ENCODE measurements around the gene CEP128. TPM values are rescaled to one million over a fixed set of nuclear protein-coding genes. Genes with fewer than 3 reads are reported as not detected.

CEP128 gene
- total RNA-seq, 1 donor = 8.2 TPM

- H3K4me3 ChIP-seq (ENCODE audit: low read depth, low read length) = no peak overlapping the region
- TF ChIP-seq CTCF (IDR thresholded peaks at IDR 0.05; ENCODE audit: insufficient read depth, low read depth, low read length) = no peak
- no peak for DNase-seq (ENCODE audit: low read depth)
Measured at GRCh38 chr14:80705241-80705980, 236.1 kb downstream of the CEP128 start.

DNA sequence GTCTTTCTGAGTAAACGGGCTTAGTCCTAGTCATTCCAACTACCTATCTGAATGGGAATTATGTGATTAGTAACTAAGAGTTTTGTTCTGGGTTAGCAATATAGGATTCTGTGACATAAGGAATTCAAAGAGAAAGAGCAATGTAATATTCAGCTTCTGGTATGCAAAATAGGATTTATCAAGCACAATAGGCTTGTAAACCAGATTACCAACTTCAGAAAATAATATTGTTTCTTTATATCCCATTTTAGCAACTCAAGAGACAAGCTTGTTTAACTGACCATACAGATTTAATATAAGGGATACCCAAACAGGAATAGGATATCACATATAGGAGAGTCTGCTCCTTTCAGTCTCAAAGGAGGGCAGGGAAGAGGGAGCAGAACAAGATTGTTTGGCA lies 240.9 kb downstream of the CEP128 start:
- DNase-seq (ENCODE audit: low read depth) = no peak
- H3K4me3 ChIP-seq (ENCODE audit: low read depth, low read length) = no peak overlapping the region
- TF ChIP-seq CTCF (IDR thresholded peaks at IDR 0.05; ENCODE audit: insufficient read depth, low read depth, low read length) = no peak

- DNase-seq (ENCODE audit: low read depth) = no peak
- no peak for TF ChIP-seq CTCF (IDR thresholded peaks at IDR 0.05; ENCODE audit: insufficient read depth, low read depth, low read length)
- H3K4me3 ChIP-seq (ENCODE audit: low read depth, low read length) = no peak overlapping the region
Measured at GRCh38 chr14:80699861-80700260, 241.7 kb downstream of the CEP128 start.

DNA sequence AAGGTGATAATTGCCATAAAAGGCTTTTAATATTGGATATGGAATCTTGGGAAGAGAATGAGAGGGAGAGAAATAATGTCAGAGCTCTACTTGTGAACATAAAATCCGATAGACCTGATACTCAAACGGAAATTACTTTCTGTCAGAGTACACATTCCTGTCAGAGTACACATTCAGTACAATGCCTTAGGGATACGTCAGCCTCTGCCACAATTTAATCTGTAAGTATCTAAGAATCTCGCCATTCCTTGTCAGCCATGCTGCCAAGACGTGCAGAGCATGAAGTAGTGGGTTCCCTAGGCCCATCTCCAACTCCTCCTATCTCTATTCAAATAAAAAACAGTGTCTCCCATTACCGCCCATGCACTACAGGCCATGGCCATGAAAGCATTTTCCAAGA lies 242.6 kb downstream of the CEP128 start:
- no peak for TF ChIP-seq CTCF (IDR thresholded peaks at IDR 0.05; ENCODE audit: insufficient read depth, low read depth, low read length)
- DNase-seq (ENCODE audit: low read depth) = no peak
- H3K4me3 ChIP-seq (ENCODE audit: low read depth, low read length) = no peak overlapping the region

DNA sequence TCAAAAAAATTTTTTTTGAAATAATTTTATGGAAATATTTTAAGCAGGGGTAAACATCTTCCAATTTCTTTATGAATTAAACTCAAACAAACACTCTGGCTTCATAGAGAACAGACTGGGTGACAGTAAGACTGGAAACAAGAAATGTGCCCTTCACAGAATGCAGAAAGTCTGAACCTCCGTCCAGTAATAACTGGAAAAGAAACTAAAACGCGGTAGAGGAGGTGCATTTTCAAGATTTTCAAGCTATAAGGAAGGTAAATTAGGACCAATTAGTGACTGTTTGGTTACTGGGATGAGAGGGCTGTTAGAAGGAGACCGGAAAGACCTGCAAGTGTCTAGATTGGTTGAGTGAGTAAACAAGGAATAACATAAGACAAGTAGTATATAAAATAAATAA lies 245.7 kb downstream of the CEP128 start:
- H3K4me3 ChIP-seq (ENCODE audit: low read depth, low read length) = no peak overlapping the region
- DNase-seq (ENCODE audit: low read depth) = no peak
- no peak for TF ChIP-seq CTCF (IDR thresholded peaks at IDR 0.05; ENCODE audit: insufficient read depth, low read depth, low read length)

GRCh38 chr14:80692903-80693302 lies 248.6 kb downstream of the CEP128 start:
- TF ChIP-seq CTCF (IDR thresholded peaks at IDR 0.05; ENCODE audit: insufficient read depth, low read depth, low read length) = no peak
- no peak overlapping the region for H3K4me3 ChIP-seq (ENCODE audit: low read depth, low read length)
- DNase-seq (ENCODE audit: low read depth) = no peak

DNA sequence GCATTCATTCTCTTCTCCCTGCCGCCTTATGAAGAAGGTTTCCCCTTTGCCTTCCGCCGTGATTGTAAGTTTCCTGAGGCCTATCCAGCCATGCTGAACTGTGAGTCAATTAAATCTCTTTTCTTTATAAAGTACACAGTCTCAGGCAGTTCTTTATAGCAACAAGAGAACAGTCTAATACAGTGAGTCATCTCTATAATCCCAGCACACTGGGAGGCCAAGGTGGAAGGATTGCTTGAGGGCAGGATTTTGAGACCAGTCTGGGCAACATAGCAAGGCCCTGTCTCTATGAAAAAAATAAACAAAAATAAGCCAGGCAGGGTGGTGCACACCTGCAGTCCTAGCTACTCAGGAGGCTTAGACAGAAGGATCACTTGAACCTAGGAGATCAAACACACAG lies 259.9 kb downstream of the CEP128 start:
- no peak for DNase-seq (ENCODE audit: low read depth)
- no peak overlapping the region for H3K4me3 ChIP-seq (ENCODE audit: low read depth, low read length)
- no peak for TF ChIP-seq CTCF (IDR thresholded peaks at IDR 0.05; ENCODE audit: insufficient read depth, low read depth, low read length)

All from fibroblast of villous mesenchyme (primary cell).